PC-9 (cell line): ENCODE measurements around the gene EFNA2.

Experiments
- EZH2 ChIP-seq: fragments of 200-600 bp; sonication (generic); IDR thresholded peaks from 2 replicates; pipeline ENCODE4 v1.8.0; 2017; ENCODE audit warnings: antibody characterized with exemption, low read depth
- TF ChIP-seq, protein P1 (sequence below): fragments of 200-600 bp; sonication (generic); conservative IDR thresholded peaks from 2 replicates; pipeline ENCODE4 v1.6.1; 2017; ENCODE audit warnings: mixed run types, antibody characterized with exemption, mild to moderate bottlenecking, moderate library complexity

DNA sequence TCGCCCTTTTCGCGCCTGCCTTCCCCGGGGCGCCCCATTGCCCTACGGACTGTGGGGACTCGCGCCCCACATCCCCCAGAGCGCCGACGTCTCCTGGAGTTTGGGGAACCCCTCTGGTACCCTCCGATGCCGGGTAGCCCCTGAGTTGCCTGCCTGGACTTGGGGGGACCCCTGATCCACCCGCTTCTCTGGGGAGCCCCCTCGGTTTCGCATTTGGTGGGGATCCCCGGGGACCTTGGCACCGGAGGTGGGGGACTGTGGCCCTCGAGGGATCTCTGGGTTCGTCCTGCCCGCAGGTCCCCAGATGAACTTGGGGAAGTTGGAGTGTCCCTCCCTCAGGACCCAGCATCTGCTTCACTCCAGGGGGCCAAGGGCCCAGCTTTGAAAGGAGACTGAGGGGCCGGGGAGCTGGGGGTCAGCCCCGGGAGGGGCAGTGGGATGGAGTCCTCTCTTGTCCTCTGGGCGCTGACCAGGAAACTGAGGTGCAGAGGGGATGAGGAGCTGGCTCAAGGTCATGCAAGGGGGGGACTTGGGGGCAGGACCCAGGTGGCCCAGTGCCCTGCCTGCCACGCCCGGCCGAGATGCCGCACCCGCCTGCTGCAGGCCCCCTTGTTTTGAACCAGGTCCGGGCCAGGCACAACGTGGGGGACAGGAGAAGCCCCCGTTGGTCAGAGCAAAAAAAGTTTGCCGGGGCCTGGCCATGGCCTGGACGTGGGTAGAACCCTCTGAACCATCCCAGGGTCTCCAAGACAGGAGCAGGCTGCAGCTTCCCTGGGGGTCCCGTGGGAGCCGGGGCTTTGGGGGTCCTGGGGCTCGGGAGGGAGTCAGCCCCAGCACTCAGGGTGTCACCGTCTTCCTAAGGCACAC is 1.0 kb downstream of the EFNA2 start:
- TF ChIP-seq, protein P1, sequence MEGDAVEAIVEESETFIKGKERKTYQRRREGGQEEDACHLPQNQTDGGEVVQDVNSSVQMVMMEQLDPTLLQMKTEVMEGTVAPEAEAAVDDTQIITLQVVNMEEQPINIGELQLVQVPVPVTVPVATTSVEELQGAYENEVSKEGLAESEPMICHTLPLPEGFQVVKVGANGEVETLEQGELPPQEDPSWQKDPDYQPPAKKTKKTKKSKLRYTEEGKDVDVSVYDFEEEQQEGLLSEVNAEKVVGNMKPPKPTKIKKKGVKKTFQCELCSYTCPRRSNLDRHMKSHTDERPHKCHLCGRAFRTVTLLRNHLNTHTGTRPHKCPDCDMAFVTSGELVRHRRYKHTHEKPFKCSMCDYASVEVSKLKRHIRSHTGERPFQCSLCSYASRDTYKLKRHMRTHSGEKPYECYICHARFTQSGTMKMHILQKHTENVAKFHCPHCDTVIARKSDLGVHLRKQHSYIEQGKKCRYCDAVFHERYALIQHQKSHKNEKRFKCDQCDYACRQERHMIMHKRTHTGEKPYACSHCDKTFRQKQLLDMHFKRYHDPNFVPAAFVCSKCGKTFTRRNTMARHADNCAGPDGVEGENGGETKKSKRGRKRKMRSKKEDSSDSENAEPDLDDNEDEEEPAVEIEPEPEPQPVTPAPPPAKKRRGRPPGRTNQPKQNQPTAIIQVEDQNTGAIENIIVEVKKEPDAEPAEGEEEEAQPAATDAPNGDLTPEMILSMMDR, result no peak
- TF ChIP-seq EZH2, result no peak
